Subcutaneous abdominal adipose tissue (tissue), 5 donors: ENCODE measurements around the gene HCST.

Experiments used
- H3K27ac ChIP-seq: one replicate; pipeline ENCODE4 v1.7.0; 2013; ENCODE audit warnings: low read depth, mild to moderate bottlenecking, inconsistent platforms, low read length, moderate library complexity
- H3K27me3 ChIP-seq, 5 donors: one replicate each; pipeline ENCODE4 v1.7.0; 2013; ENCODE audit warnings: low read length in 5 of 5, inconsistent platforms in 1 of 5; ENCODE audit not compliant: control insufficient read depth in 5 of 5, insufficient read depth in 4 of 5
- H3K36me3 ChIP-seq, 5 donors: one replicate each; pipeline ENCODE4 v1.7.0; 2013; ENCODE audit warnings: low read length in 5 of 5; ENCODE audit not compliant: control insufficient read depth in 5 of 5, insufficient read depth in 5 of 5
- H3K4me1 ChIP-seq, 5 donors: one replicate each; pipeline ENCODE4 v1.7.0; 2013; ENCODE audit warnings: low read length in 5 of 5, mild to moderate bottlenecking in 3 of 5, moderate library complexity in 1 of 5; ENCODE audit not compliant: control insufficient read depth in 5 of 5, insufficient read depth in 5 of 5
- H3K4me3 ChIP-seq, 5 donors: one replicate each; pipeline ENCODE4 v1.7.0; 2013; ENCODE audit warnings: low read length in 5 of 5, low read depth in 1 of 5
- H3K9ac ChIP-seq, 5 donors: one replicate each; pipeline ENCODE4 v1.7.0; 2013; ENCODE audit warnings: low read length in 5 of 5, mild to moderate bottlenecking in 4 of 5, moderate library complexity in 3 of 5
- H3K9me3 ChIP-seq, 5 donors: one replicate each; pipeline ENCODE4 v1.7.0; 2013; ENCODE audit warnings: low read length in 5 of 5; ENCODE audit not compliant: control insufficient read depth in 5 of 5
- donor health status: healthy.
- donor health status: healthy.
- donor health status: healthy.
- donor health status: healthy.
- donor health status: healthy.

Gene HCST

GRCh38 chr19:35940839-35941238 is 38.5 kb downstream of the HCST start:
- Histone ChIP-seq H3K9ac (no peak overlapping the region), H3K4me3 (no peak overlapping the region), H3K27ac (no peak overlapping the region), H3K27me3 (no peaks in the 10 kb centered on the region), H3K36me3 (peaks cover 0 to 38% (median 24%) of the 10 kb centered on the region in 5 donors), H3K4me1 (peaks cover 4 to 66% (median 33%) of the 10 kb centered on the region in 5 donors), H3K9me3 (no peaks in the 10 kb centered on the region)

DNA sequence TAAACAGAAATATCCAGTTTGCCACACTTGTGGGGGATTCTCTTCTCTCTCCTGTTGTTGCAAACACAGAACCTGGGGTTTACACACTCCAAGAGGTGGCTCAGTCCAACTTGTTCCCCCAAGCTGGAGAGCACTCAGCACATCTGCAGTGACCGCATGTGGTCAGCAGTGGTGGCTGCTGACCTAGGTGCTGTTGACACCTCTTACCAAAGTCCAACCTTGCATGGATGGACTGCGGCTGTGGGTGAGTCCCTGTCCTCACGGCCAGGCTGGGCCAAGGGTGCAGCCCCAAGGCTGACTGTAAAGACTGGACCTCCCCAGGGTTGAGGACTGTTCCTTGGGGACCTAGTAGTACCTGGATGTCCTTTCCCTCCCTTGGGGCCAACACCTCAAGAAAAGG is 39.9 kb downstream of the HCST start:
- H3K36me3 ChIP-seq = peaks cover 0 to 38% (median 24%) of the 10 kb centered on the region in 5 donors
- no peak overlapping the region for H3K27ac ChIP-seq
- peaks cover 2 to 56% (median 21%) of the 10 kb centered on the region in 5 donors for H3K4me1 ChIP-seq
- H3K9me3 ChIP-seq = no peaks in the 10 kb centered on the region
- no peak overlapping the region for H3K4me3 ChIP-seq
- H3K27me3 ChIP-seq = no peaks in the 10 kb centered on the region
- no peak overlapping the region for H3K9ac ChIP-seq

- H3K27ac ChIP-seq = no peak overlapping the region
- H3K27me3 ChIP-seq = no peaks in the 10 kb centered on the region
- H3K4me1 ChIP-seq = peaks cover 0 to 43% (median 8%) of the 10 kb centered on the region in 5 donors
- no peak overlapping the region for H3K4me3 ChIP-seq
- H3K9me3 ChIP-seq = no peaks in the 10 kb centered on the region
- peak overlapping the region in 1 of 5 donors; percentile 37 for H3K9ac ChIP-seq
- peaks cover 0 to 38% (median 24%) of the 10 kb centered on the region in 5 donors for H3K36me3 ChIP-seq
These were observed 41.3 kb downstream of the HCST start for GRCh38 chr19:35943321-35944301.

DNA sequence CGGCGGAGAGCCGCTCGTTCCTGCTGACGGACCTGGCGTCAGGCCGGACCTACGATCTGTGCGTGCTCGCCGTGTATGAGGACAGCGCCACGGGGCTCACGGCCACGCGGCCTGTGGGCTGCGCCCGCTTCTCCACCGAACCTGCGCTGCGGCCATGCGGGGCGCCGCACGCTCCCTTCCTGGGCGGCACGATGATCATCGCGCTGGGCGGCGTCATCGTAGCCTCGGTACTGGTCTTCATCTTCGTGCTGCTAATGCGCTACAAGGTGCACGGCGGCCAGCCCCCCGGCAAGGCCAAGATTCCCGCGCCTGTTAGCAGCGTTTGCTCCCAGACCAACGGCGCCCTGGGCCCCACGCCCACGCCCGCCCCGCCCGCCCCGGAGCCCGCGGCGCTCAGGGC is 42.2 kb downstream of the HCST start:
- Histone ChIP-seq H3K9me3 (no peaks in the 10 kb centered on the region), H3K36me3 (peaks cover 0 to 30% (median 20%) of the 10 kb centered on the region in 5 donors), H3K4me3 (no peak overlapping the region), H3K27ac (no peak overlapping the region), H3K9ac (no peak overlapping the region), H3K27me3 (no peaks in the 10 kb centered on the region), H3K4me1 (peaks cover 0 to 35% (median 6%) of the 10 kb centered on the region in 5 donors)

DNA sequence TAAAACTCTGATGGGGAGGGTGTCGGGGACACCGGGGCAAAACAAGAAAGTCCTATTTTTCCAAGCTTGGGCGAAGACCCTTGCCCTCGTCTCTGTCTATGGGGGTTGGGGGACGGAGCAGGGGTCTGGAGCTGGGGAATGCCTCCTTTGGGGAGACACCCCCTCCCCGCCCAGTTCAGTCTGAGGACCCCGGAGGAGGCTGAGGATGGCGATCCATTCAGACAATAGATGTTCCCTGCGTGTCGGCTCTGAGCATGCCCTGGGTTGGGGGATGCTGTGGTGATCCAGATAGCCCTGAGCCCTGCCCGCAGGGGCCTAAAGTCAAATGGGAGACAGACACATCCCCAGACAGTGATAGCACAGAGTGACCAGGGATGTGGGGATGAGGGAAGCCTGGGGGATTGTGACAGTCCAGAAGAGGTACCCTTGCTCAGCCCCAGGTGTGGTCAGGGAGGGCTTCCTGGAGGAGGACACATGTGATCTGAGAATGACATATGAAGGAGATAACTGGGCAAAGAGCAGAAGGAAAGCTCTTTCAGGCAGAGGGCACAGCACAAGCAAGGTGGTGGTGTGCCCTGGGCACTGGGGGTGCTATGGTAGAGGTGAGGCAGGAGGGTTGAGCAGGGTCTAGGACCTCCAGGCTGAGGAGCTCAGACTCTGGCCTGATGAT is 42.9 kb downstream of the HCST start:
- no peaks in the 10 kb centered on the region for H3K27me3 ChIP-seq
- no peak overlapping the region for H3K9ac ChIP-seq
- H3K4me1 ChIP-seq = peaks cover 0 to 28% (median 4%) of the 10 kb centered on the region in 5 donors
- H3K4me3 ChIP-seq = no peak overlapping the region
- peaks cover 0 to 23% (median 14%) of the 10 kb centered on the region in 5 donors for H3K36me3 ChIP-seq
- H3K27ac ChIP-seq = no peak overlapping the region
- H3K9me3 ChIP-seq = no peaks in the 10 kb centered on the region

- H3K36me3 ChIP-seq = peaks cover 0 to 20% (median 9%) of the 10 kb centered on the region in 5 donors
- H3K4me1 ChIP-seq = peaks cover 0 to 20% (median 0%) of the 10 kb centered on the region in 5 donors
- no peaks in the 10 kb centered on the region for H3K27me3 ChIP-seq
- no peak overlapping the region for H3K4me3 ChIP-seq
- no peaks in the 10 kb centered on the region for H3K9me3 ChIP-seq
- no peak overlapping the region for H3K27ac ChIP-seq
- H3K9ac ChIP-seq = no peak overlapping the region
These were observed 43.9 kb downstream of the HCST start for GRCh38 chr19:35946203-35946602.

DNA sequence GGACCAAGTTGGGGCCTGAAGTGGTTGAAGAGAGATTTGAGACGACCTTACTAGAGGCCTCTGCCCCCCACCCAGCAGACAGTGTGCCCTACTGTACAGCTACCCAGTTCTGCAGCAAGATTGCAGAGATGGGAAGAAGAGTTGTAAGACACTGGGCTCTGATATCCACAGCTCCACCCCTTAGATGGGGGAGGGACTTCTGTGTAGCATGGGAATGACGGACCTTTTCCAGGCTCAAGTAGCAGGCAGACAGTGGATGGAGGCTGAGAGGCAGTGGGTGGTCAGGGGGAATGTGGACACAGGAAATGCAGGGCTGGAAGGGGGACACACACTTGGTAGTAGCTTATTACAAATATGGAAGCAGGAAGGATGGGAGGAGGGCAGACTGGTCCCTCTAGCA is 46.8 kb downstream of the HCST start:
- Histone ChIP-seq H3K27me3 (peaks cover 0 to 3% (median 2%) of the 10 kb centered on the region in 5 donors), H3K4me1 (peaks cover 0 to 15% (median 2%) of the 10 kb centered on the region in 5 donors), H3K27ac (no peak overlapping the region), H3K4me3 (no peak overlapping the region), H3K9ac (no peak overlapping the region), H3K36me3 (peaks cover 0 to 13% (median 6%) of the 10 kb centered on the region in 5 donors), H3K9me3 (no peaks in the 10 kb centered on the region)
